ENCODE results near the gene LYL1.

LYL1 gene

GRCh38 chr19:13116282-13117175, 13.9 kb upstream of the LYL1 start, which contains the start of gene TRMT1:
Gene TRMT1 (minus strand): TSS chr19:13116740. CDS start chr19:13116399, 341 bp downstream.
- Histone ChIP-seq H3K9me3 (ENCODE audit: low read length) (no peaks in the 10 kb centered on the region), H3K9ac (ENCODE audit: low read length) (peak within 1 kb of the TSS; percentile 57), H3K4me1 (ENCODE audit: insufficient read depth, low read length) (peaks cover 31% of the 10 kb centered on the region), H3K27me3 (ENCODE audit: control insufficient read depth in 1 of 2, insufficient read depth in 2 of 2, low read length in 2 of 2) (no peaks in the 10 kb centered on the region), H3K36me3 (ENCODE audit: insufficient read depth, low read length) (peaks cover 6% of the 10 kb centered on the region), H3K4me3 (ENCODE audit: low read depth in 1 of 2, low read length in 2 of 2) (peak within 1 kb of the TSS; percentile 76 to 92), H3K27ac (ENCODE audit: low read depth, low read length) (peak within 1 kb of the TSS; percentile 81)

- Histone ChIP-seq H3K4me1 (ENCODE audit: insufficient read depth, low read length) (peaks cover 31% of the 10 kb centered on the region), H3K9me3 (ENCODE audit: low read length) (no peaks in the 10 kb centered on the region), H3K36me3 (ENCODE audit: insufficient read depth, low read length) (peaks cover 6% of the 10 kb centered on the region), H3K4me3 (ENCODE audit: low read depth in 1 of 2, low read length in 2 of 2) (peak overlapping the region; percentile 76 to 92), H3K9ac (ENCODE audit: low read length) (peak overlapping the region; percentile 57), H3K27me3 (ENCODE audit: control insufficient read depth in 1 of 2, insufficient read depth in 2 of 2, low read length in 2 of 2) (no peaks in the 10 kb centered on the region), H3K27ac (ENCODE audit: low read depth, low read length) (peak overlapping the region; percentile 81)
Observed at GRCh38 chr19:13115936-13116281, 13.3 kb upstream of the LYL1 start.

GRCh38 chr19:13112555-13112954, 9.9 kb upstream of the LYL1 start:
- Histone ChIP-seq H3K4me3 (ENCODE audit: low read depth in 1 of 2, low read length in 2 of 2) (no peak overlapping the region), H3K36me3 (ENCODE audit: insufficient read depth, low read length) (peaks cover 8% of the 10 kb centered on the region), H3K27me3 (ENCODE audit: control insufficient read depth in 1 of 2, insufficient read depth in 2 of 2, low read length in 2 of 2) (no peaks in the 10 kb centered on the region), H3K9me3 (ENCODE audit: low read length) (no peaks in the 10 kb centered on the region), H3K4me1 (ENCODE audit: insufficient read depth, low read length) (peaks cover 14% of the 10 kb centered on the region), H3K27ac (ENCODE audit: low read depth, low read length) (no peak overlapping the region), H3K9ac (ENCODE audit: low read length) (no peak overlapping the region)

- Histone ChIP-seq H3K9me3 (ENCODE audit: low read length) (no peaks in the 10 kb centered on the region), H3K27me3 (ENCODE audit: control insufficient read depth in 1 of 2, insufficient read depth in 2 of 2, low read length in 2 of 2) (no peaks in the 10 kb centered on the region), H3K36me3 (ENCODE audit: insufficient read depth, low read length) (peaks cover 9% of the 10 kb centered on the region), H3K27ac (ENCODE audit: low read depth, low read length) (no peak overlapping the region), H3K9ac (ENCODE audit: low read length) (no peak overlapping the region), H3K4me3 (ENCODE audit: low read depth in 1 of 2, low read length in 2 of 2) (no peak overlapping the region), H3K4me1 (ENCODE audit: insufficient read depth, low read length) (no peaks in the 10 kb centered on the region)
Observed at GRCh38 chr19:13110099-13110610, 7.5 kb upstream of the LYL1 start.

GRCh38 chr19:13109361-13110098, 6.9 kb upstream of the LYL1 start:
- H3K36me3 ChIP-seq (ENCODE audit: insufficient read depth, low read length) = peaks cover 5% of the 10 kb centered on the region
- H3K27ac ChIP-seq (ENCODE audit: low read depth, low read length) = no peak overlapping the region
- no peaks in the 10 kb centered on the region for H3K4me1 ChIP-seq (ENCODE audit: insufficient read depth, low read length)
- H3K9ac ChIP-seq (ENCODE audit: low read length) = no peak overlapping the region
- no peak overlapping the region for H3K4me3 ChIP-seq (ENCODE audit: low read depth in 1 of 2, low read length in 2 of 2)
- H3K9me3 ChIP-seq (ENCODE audit: low read length) = no peaks in the 10 kb centered on the region
- H3K27me3 ChIP-seq (ENCODE audit: control insufficient read depth in 1 of 2, insufficient read depth in 2 of 2, low read length in 2 of 2) = no peaks in the 10 kb centered on the region

GRCh38 chr19:13104848-13105711, 2.4 kb upstream of the LYL1 start:
- Histone ChIP-seq H3K27me3 (ENCODE audit: control insufficient read depth in 1 of 2, insufficient read depth in 2 of 2, low read length in 2 of 2) (no peaks in the 10 kb centered on the region), H3K9me3 (ENCODE audit: low read length) (no peaks in the 10 kb centered on the region), H3K4me3 (ENCODE audit: low read depth in 1 of 2, low read length in 2 of 2) (no peak overlapping the region), H3K27ac (ENCODE audit: low read depth, low read length) (peak overlapping the region; percentile 39), H3K36me3 (ENCODE audit: insufficient read depth, low read length) (peaks cover 5% of the 10 kb centered on the region), H3K9ac (ENCODE audit: low read length) (no peak overlapping the region), H3K4me1 (ENCODE audit: insufficient read depth, low read length) (peaks cover 19% of the 10 kb centered on the region)

- Histone ChIP-seq H3K4me1 (ENCODE audit: insufficient read depth, low read length) (peaks cover 23% of the 10 kb centered on the region), H3K9ac (ENCODE audit: low read length) (no peak overlapping the region), H3K36me3 (ENCODE audit: insufficient read depth, low read length) (peaks cover 5% of the 10 kb centered on the region), H3K9me3 (ENCODE audit: low read length) (no peaks in the 10 kb centered on the region), H3K4me3 (ENCODE audit: low read depth in 1 of 2, low read length in 2 of 2) (no peak overlapping the region), H3K27ac (ENCODE audit: low read depth, low read length) (no peak overlapping the region), H3K27me3 (ENCODE audit: control insufficient read depth in 1 of 2, insufficient read depth in 2 of 2, low read length in 2 of 2) (no peaks in the 10 kb centered on the region)
Observed at GRCh38 chr19:13104360-13104847, 1.7 kb upstream of the LYL1 start.

GRCh38 chr19:13103581-13104359, 1.1 kb upstream of the LYL1 start:
- peak overlapping the region; percentile 54 for H3K27ac ChIP-seq (ENCODE audit: low read depth, low read length)
- peaks cover 5% of the 10 kb centered on the region for H3K36me3 ChIP-seq (ENCODE audit: insufficient read depth, low read length)
- no peaks in the 10 kb centered on the region for H3K27me3 ChIP-seq (ENCODE audit: control insufficient read depth in 1 of 2, insufficient read depth in 2 of 2, low read length in 2 of 2)
- H3K4me3 ChIP-seq (ENCODE audit: low read depth in 1 of 2, low read length in 2 of 2) = no peak overlapping the region
- peaks cover 27% of the 10 kb centered on the region for H3K4me1 ChIP-seq (ENCODE audit: insufficient read depth, low read length)
- peak overlapping the region; percentile 45 for H3K9ac ChIP-seq (ENCODE audit: low read length)
- no peaks in the 10 kb centered on the region for H3K9me3 ChIP-seq (ENCODE audit: low read length)

- Histone ChIP-seq H3K27ac (ENCODE audit: low read depth, low read length) (peak overlapping the region; percentile 54), H3K9ac (ENCODE audit: low read length) (peak overlapping the region; percentile 45), H3K27me3 (ENCODE audit: control insufficient read depth in 1 of 2, insufficient read depth in 2 of 2, low read length in 2 of 2) (no peaks in the 10 kb centered on the region), H3K9me3 (ENCODE audit: low read length) (no peaks in the 10 kb centered on the region), H3K4me1 (ENCODE audit: insufficient read depth, low read length) (peaks cover 29% of the 10 kb centered on the region), H3K4me3 (ENCODE audit: low read depth in 1 of 2, low read length in 2 of 2) (peak overlapping the region; percentile 37 to 67), H3K36me3 (ENCODE audit: insufficient read depth, low read length) (peaks cover under 1% of the 10 kb centered on the region)
Observed at GRCh38 chr19:13102416-13102665, 317 bp downstream of the LYL1 start.

- H3K36me3 ChIP-seq (ENCODE audit: insufficient read depth, low read length) = no peaks in the 10 kb centered on the region
- no peaks in the 10 kb centered on the region for H3K9me3 ChIP-seq (ENCODE audit: low read length)
- peak overlapping the region; percentile 37 to 67 for H3K4me3 ChIP-seq (ENCODE audit: low read depth in 1 of 2, low read length in 2 of 2)
- peak overlapping the region; percentile 54 for H3K27ac ChIP-seq (ENCODE audit: low read depth, low read length)
- peak overlapping the region; percentile 45 for H3K9ac ChIP-seq (ENCODE audit: low read length)
- peaks cover 29% of the 10 kb centered on the region for H3K4me1 ChIP-seq (ENCODE audit: insufficient read depth, low read length)
- no peaks in the 10 kb centered on the region for H3K27me3 ChIP-seq (ENCODE audit: control insufficient read depth in 1 of 2, insufficient read depth in 2 of 2, low read length in 2 of 2)
Observed at GRCh38 chr19:13101590-13102415, 855 bp downstream of the LYL1 start.

All from muscle layer of colon (tissue), 2 donors.